HUES64 (cell line): Measurements from ENCODE around the gene THRB.

Experiments used
- H3K27ac ChIP-seq: 2 replicates; pipeline ENCODE4 v1.7.0; 2013; ENCODE audit warnings: low read depth, low read length, inconsistent platforms
- H3K27me3 ChIP-seq: 2 replicates; pipeline ENCODE4 v1.6.1; 2013; ENCODE audit warnings: mild to moderate bottlenecking, low read length; ENCODE audit not compliant: insufficient read depth
- H3K36me3 ChIP-seq: 2 replicates; pipeline ENCODE4 v1.6.1; 2013; ENCODE audit warnings: mild to moderate bottlenecking, low read length; ENCODE audit not compliant: insufficient read depth
- H3K4me1 ChIP-seq: 2 replicates; pipeline ENCODE4 v1.6.1; 2013; ENCODE audit warnings: mild to moderate bottlenecking, low read length, moderate library complexity; ENCODE audit not compliant: insufficient read depth
- H3K4me3 ChIP-seq: 2 replicates; pipeline ENCODE4 v1.5.1; 2013; ENCODE audit warnings: mild to moderate bottlenecking, low read length, moderate library complexity
- H3K9ac ChIP-seq: 2 replicates; pipeline ENCODE4 v1.6.1; 2013; ENCODE audit warnings: mild to moderate bottlenecking, low read depth, low read length
- H3K9me3 ChIP-seq: 2 replicates; pipeline ENCODE4 v1.6.1; 2013; ENCODE audit warnings: low read depth, low read length; ENCODE audit not compliant: insufficient read depth
- WGBS: fragments of 150-250, 120-280 bp; methylation state at CpG from one replicate; pipeline ENCODE4 v1.1.7; 2013; ENCODE audit warnings: missing lambda C conversion rate; 5-methylcytosine and 5-hydroxymethylcytosine counted together

Gene THRB

GRCh38 chr3:24135280-24135679, 359.4 kb downstream of the THRB start:
- no peaks in the 10 kb centered on the region for H3K9me3 ChIP-seq
- no peaks in the 10 kb centered on the region for H3K36me3 ChIP-seq
- 88% methylated on average over 2 of the region's 2 CpGs for WGBS
- H3K4me1 ChIP-seq, result no peaks in the 10 kb centered on the region
- no peak overlapping the region for H3K4me3 ChIP-seq
- H3K27me3 ChIP-seq, result no peaks in the 10 kb centered on the region
- H3K9ac ChIP-seq, result no peak overlapping the region
- no peak overlapping the region for H3K27ac ChIP-seq

GRCh38 chr3:24133942-24134341, 360.7 kb downstream of the THRB start:
- H3K27ac ChIP-seq, result no peak overlapping the region
- 84% methylated on average over 2 of the region's 2 CpGs for WGBS
- H3K9me3 ChIP-seq, result no peaks in the 10 kb centered on the region
- H3K9ac ChIP-seq, result no peak overlapping the region
- no peak overlapping the region for H3K4me3 ChIP-seq
- H3K27me3 ChIP-seq, result no peaks in the 10 kb centered on the region
- no peaks in the 10 kb centered on the region for H3K36me3 ChIP-seq
- H3K4me1 ChIP-seq, result no peaks in the 10 kb centered on the region

GRCh38 chr3:24133436-24133835, 361.2 kb downstream of the THRB start:
- Histone ChIP-seq H3K4me3 (no peak overlapping the region), H3K4me1 (no peaks in the 10 kb centered on the region), H3K27ac (no peak overlapping the region), H3K9me3 (no peaks in the 10 kb centered on the region), H3K27me3 (no peaks in the 10 kb centered on the region), H3K36me3 (no peaks in the 10 kb centered on the region), H3K9ac (no peak overlapping the region)

GRCh38 chr3:24129549-24129948, 365.1 kb downstream of the THRB start:
- Histone ChIP-seq H3K4me1 (no peaks in the 10 kb centered on the region), H3K27me3 (no peaks in the 10 kb centered on the region), H3K27ac (no peak overlapping the region), H3K4me3 (no peak overlapping the region), H3K36me3 (no peaks in the 10 kb centered on the region), H3K9me3 (no peaks in the 10 kb centered on the region), H3K9ac (no peak overlapping the region)
- WGBS, result 91% methylated on average over 5 of the region's 5 CpGs

GRCh38 chr3:24128199-24129005, 366.2 kb downstream of the THRB start:
- Histone ChIP-seq H3K9me3 (no peaks in the 10 kb centered on the region), H3K4me3 (no peak overlapping the region), H3K36me3 (no peaks in the 10 kb centered on the region), H3K27ac (no peak overlapping the region), H3K27me3 (no peaks in the 10 kb centered on the region), H3K4me1 (no peaks in the 10 kb centered on the region), H3K9ac (no peak overlapping the region)
- WGBS, result 76% methylated on average over 2 of the region's 4 CpGs

GRCh38 chr3:24123596-24123995, 371.1 kb downstream of the THRB start:
- H3K36me3 ChIP-seq, result no peaks in the 10 kb centered on the region
- no peaks in the 10 kb centered on the region for H3K9me3 ChIP-seq
- 85% methylated on average over 1 of the region's 1 CpG for WGBS
- H3K27ac ChIP-seq, result no peak overlapping the region
- H3K27me3 ChIP-seq, result no peaks in the 10 kb centered on the region
- no peak overlapping the region for H3K4me3 ChIP-seq
- no peaks in the 10 kb centered on the region for H3K4me1 ChIP-seq
- no peak overlapping the region for H3K9ac ChIP-seq

GRCh38 chr3:24120434-24120833, 374.2 kb downstream of the THRB start:
- Histone ChIP-seq H3K9ac (no peak overlapping the region), H3K27ac (no peak overlapping the region), H3K27me3 (no peaks in the 10 kb centered on the region), H3K4me1 (no peaks in the 10 kb centered on the region), H3K36me3 (no peaks in the 10 kb centered on the region), H3K9me3 (no peaks in the 10 kb centered on the region), H3K4me3 (no peak overlapping the region)
- WGBS, result 95% methylated on average over 3 of the region's 3 CpGs

GRCh38 chr3:24119321-24119751, 375.3 kb downstream of the THRB start:
- Histone ChIP-seq H3K9ac (no peak overlapping the region), H3K4me3 (no peak overlapping the region), H3K27ac (no peak overlapping the region), H3K9me3 (no peaks in the 10 kb centered on the region), H3K27me3 (no peaks in the 10 kb centered on the region), H3K36me3 (no peaks in the 10 kb centered on the region), H3K4me1 (no peaks in the 10 kb centered on the region)
- WGBS, result 95% methylated on average over 12 of the region's 12 CpGs

GRCh38 chr3:24117508-24117907, 377.1 kb downstream of the THRB start:
- no peaks in the 10 kb centered on the region for H3K9me3 ChIP-seq
- no peaks in the 10 kb centered on the region for H3K36me3 ChIP-seq
- no peaks in the 10 kb centered on the region for H3K27me3 ChIP-seq
- H3K9ac ChIP-seq, result no peak overlapping the region
- WGBS, result 94% methylated on average over 1 of the region's 1 CpG
- no peak overlapping the region for H3K27ac ChIP-seq
- H3K4me3 ChIP-seq, result no peak overlapping the region
- H3K4me1 ChIP-seq, result no peaks in the 10 kb centered on the region

- Histone ChIP-seq H3K4me1 (no peaks in the 10 kb centered on the region), H3K9ac (no peak overlapping the region), H3K36me3 (no peaks in the 10 kb centered on the region), H3K4me3 (no peak overlapping the region), H3K27ac (no peak overlapping the region), H3K9me3 (no peaks in the 10 kb centered on the region), H3K27me3 (no peaks in the 10 kb centered on the region)
- WGBS, result 100% methylated on average over 1 of the region's 1 CpG
These were observed 382.9 kb downstream of the THRB start for GRCh38 chr3:24111711-24112110.

GRCh38 chr3:24110051-24110450, 384.6 kb downstream of the THRB start:
- Histone ChIP-seq H3K9ac (no peak overlapping the region), H3K4me1 (no peaks in the 10 kb centered on the region), H3K27me3 (no peaks in the 10 kb centered on the region), H3K27ac (no peak overlapping the region), H3K9me3 (no peaks in the 10 kb centered on the region), H3K36me3 (no peaks in the 10 kb centered on the region), H3K4me3 (no peak overlapping the region)
- WGBS, result 92% methylated on average over 1 of the region's 1 CpG
